SIG-M5 treated with dmso at 0.1 percent for 504 hours (cell line): Measurements from ENCODE around the gene GLIS1.

ENCODE experiments used
- DNase-seq: peaks from one replicate; lab custom pipeline; 2025; ENCODE audit not compliant: unreplicated experiment; lab: John Stamatoyannopoulos, UW

Gene GLIS1

DNA sequence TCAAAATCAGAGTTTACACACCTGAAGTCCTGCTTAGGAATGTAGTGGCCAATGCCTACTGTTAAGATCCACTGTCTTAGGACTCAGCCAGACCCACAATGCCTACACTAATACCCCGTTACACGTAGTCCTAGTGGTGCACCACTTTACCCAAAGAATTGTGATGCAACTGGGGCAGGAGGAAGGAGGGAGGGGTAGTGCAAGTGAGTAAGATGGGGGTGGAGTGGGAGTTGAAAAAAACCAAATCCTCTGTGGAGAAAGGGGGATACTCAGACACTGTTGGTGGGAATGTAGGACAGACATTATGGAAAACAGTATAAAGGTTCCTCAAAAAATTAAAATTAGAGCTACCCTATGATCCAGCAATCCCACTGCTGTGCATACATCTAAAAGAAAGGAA, 19.5 kb downstream of the GLIS1 start:
- no peak for DNase-seq

- DNase-seq, result no peak
Measured at GRCh38 chr1:53718443-53718842, 20.5 kb downstream of the GLIS1 start.

- no peak for DNase-seq
Measured at GRCh38 chr1:53717025-53717804, 21.7 kb downstream of the GLIS1 start.

GRCh38 chr1:53716150-53716549, 22.8 kb downstream of the GLIS1 start:
- DNase-seq, result no peak

DNA sequence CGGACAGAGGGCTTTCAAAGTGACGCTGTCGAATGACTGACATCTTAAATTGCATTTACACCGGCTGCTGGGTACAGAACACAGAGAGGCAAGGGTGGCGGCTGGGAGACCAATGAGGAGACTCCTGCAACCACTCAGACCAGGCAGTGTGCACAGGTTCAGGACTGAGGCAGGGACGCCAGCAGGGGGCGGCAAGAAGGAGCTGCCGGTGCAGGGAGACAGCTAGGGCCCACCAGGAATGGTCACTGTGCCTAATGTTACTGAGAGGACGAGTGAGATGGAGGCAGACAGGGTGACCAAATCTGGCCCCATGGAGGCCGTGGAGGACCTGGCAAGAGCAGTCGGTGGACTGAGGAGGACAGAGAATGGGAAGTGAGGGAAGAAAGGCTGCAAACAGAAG, 23.5 kb downstream of the GLIS1 start:
- peak; percentile 19 for DNase-seq

DNA sequence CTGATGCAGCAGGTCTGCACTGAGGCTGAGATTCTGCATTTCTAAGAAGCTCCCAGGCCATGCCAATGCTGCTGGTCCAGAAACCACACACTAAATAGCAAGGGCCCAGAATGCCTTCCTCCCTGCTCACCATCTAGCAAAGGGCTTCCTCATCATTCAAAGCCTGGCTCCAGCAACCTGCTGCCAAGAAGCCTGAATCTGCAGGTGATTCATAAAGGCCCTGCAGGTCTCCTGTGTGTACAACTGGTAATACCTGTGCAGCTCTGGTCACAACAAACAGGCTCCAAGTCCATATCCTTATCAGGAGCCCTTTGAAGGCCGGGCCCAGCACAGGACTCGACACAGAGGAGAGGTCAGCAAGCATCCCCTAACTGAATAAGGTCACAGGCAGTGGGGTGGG, 26.7 kb downstream of the GLIS1 start:
- no peak for DNase-seq

- no peak for DNase-seq
Measured at GRCh38 chr1:53710584-53710983, 28.4 kb downstream of the GLIS1 start.

DNA sequence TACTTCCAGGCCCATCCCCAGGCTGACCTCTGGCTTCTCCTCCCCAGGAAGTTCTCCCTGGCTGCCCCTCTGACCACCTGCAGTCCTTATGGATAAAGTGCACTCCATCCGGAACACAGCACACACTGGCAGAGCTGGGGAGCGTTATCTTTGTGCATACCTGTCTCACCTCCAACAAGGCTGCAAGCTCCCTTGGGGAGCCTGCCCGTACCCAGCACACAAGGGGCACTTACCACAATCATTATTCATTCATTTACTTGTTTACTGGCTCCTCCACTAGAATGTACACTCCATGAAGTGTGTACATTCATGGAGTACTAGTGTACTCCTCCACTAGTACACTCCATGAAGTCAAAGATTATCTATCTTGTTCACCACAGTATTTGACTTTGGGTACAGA, 30.3 kb downstream of the GLIS1 start:
- DNase-seq, result no peak

- no peak for DNase-seq
Measured at GRCh38 chr1:53706356-53706755, 32.6 kb downstream of the GLIS1 start.

DNA sequence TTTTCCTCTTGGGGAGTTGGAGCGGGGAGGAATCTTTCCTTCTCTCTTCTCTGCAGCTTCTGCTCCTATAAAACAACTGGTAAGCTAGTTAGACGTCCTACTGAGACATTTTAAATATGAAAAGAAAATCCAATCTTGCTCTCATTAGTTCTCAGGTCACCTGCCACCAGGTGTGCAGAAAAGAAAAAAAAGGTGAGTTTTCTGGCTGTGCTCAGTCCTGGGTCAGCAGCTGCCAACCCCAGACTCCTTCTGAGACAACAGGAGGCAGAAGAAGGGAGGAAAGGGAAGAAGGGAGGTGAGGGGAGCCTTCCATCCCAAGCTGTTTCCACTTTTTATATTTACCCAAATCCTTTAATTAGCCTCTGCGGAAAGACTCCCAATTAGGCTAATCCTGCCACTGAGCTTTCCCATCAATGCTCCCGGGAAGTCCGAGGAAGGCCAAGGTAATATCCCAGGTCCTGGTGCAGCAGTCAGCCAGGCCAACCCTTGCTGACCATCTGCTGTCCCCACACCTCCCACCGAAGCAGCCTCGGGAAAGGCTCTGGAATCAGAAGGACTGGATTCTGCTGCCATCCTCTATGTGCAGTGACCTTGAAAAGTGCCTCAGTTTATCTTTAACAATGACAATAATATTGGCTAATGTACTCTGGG, 33.4 kb downstream of the GLIS1 start:
- DNase-seq, result no peak

GRCh38 chr1:53704804-53705445, 34.0 kb downstream of the GLIS1 start:
- no peak for DNase-seq

GRCh38 chr1:53704304-53704703, 34.7 kb downstream of the GLIS1 start:
- no peak for DNase-seq

DNA sequence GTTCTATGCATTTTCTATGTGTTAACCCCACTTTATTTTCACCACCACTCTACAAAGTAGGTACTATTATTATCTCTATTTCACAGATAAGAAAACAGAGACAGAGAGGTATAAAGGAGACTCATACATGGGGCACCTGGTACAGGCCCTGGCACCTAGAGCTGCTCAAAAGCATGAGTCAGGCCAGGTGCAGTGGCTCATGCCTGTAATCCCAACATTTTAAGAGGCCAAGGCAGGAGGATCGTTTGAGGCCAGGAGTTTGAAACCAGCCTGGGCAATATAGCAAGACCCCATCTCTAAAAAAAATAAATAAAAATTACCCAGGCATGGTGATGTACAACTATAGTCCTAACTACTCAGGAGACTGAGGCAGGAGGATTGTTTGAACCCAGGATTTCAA, 35.8 kb downstream of the GLIS1 start:
- DNase-seq, result no peak

GRCh38 chr1:53702341-53702740, 36.6 kb downstream of the GLIS1 start:
- no peak for DNase-seq

- no peak for DNase-seq
Measured at GRCh38 chr1:53700776-53701175, 38.2 kb downstream of the GLIS1 start.

DNA sequence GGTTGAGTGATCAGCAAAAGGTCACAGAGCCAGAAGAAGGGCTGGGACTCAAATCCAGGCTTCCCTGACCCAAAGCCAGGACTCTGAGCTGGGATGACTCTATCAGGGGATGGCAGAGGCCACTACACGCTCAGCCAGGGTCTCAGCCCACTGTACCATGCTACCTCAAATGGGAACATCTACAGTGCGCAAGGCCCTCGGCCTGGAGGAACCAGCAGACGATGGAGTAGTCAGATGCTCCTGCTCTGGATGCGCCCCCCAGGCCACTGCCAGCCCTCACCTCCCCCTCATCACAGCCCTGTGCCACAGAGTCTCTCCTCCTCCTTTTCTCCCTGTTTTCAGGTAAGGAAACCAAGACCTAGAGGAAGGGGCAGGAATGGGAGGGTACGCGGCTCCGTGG, 39.0 kb downstream of the GLIS1 start:
- no peak for DNase-seq

DNA sequence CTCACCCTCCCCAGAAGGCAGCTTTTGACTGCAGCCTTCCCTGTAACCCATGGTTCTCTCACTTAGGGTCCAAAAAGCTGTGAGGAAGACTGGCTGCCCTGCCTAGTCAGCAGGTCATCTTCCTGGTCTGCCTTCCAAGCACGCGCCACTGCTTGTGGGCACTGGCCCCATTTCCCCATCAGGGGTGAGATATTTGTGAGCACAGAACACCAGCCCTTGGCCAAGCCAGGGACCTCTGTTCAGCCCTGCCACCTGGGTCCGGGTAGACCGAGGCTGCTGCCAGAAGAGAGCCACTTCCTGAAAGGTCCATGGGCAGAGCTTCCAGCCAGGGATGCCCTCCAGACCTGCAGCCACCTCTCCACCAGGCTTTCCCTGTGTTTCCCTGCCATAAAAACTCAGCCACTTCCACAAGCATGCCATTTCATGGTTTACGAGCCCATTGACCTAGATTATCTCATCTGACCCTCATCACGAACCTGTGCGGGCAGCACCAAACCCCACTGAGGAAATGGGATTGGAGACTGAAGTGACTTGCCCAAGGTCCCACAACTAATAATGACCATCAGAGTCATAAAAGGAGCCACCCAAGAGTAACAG, 40.5 kb downstream of the GLIS1 start:
- DNase-seq, result no peak

GRCh38 chr1:53697721-53698383, 41.1 kb downstream of the GLIS1 start:
- DNase-seq, result no peak

- no peak for DNase-seq
Measured at GRCh38 chr1:53696990-53697389, 42.0 kb downstream of the GLIS1 start.

- no peak for DNase-seq
Measured at GRCh38 chr1:53696571-53696970, 42.4 kb downstream of the GLIS1 start.

DNA sequence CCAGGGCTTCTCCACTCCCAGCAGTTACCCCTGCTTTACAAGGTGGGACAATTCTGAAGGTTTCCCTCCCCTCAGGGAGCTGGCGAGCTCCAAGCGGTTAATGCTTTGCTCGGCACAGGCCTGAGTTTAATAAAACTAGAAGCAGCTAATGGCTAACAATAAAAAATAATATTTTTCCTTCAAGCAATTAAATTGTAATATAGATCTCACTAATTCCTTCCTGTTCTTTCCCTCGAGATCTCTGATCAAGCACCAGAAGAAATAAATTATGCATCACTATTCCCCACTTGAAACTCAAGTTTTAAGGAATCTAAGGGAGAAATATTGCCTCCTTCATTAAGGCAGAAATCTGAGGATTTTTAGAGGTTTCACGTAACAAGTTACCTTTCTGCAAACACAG, 42.9 kb downstream of the GLIS1 start:
- DNase-seq, result no peak
